ENCODE results near the gene PARP3. TPM values are rescaled to one million over a fixed set of nuclear protein-coding genes. Genes with fewer than 3 reads are reported as not detected.
"Not testable (repeated sequence)": the region's sequence is repeated elsewhere in the genome, so short reads cannot be mapped to it uniquely, and the experiment has no call there.

Gene PARP3
- 10 to 100 TPM; 15.0 to 16.2 (median 16.2) TPM for polyA plus RNA-seq (ENCODE audit: insufficient read length in 3 of 3)

GRCh38 chr3:51941798-51942602, at the start of gene PARP3, which contains the start of gene RRP9:
TSS of gene PARP3 (plus strand) at chr3:51942363. CDS start at chr3:51943356, 993 bp downstream.
TSS of gene RRP9 (minus strand) at chr3:51941904. CDS start at chr3:51941867, 37 bp downstream.
- peak; percentile 98 to 100 (median 99) for DNase-seq (ENCODE audit: low read depth in 3 of 3, low spot score in 2 of 3)

GRCh38 chr3:51894391-51894790, 47.8 kb upstream of the PARP3 start:
- DNase-seq (ENCODE audit: low read depth in 3 of 3, low spot score in 2 of 3) = no peak

GRCh38 chr3:51894939-51895338, 47.2 kb upstream of the PARP3 start:
- no peak for DNase-seq (ENCODE audit: low read depth in 3 of 3, low spot score in 2 of 3)

GRCh38 chr3:51896607-51897305, 45.4 kb upstream of the PARP3 start:
- no peak for DNase-seq (ENCODE audit: low read depth in 3 of 3, low spot score in 2 of 3)

GRCh38 chr3:51897391-51897790, 44.8 kb upstream of the PARP3 start:
- DNase-seq (ENCODE audit: low read depth in 3 of 3, low spot score in 2 of 3) = no peak

- DNase-seq (ENCODE audit: low read depth in 3 of 3, low spot score in 2 of 3) = not testable (repeated sequence)
Measured at GRCh38 chr3:51900043-51900442, 42.1 kb upstream of the PARP3 start.

- not testable (repeated sequence) for DNase-seq (ENCODE audit: low read depth in 3 of 3, low spot score in 2 of 3)
Measured at GRCh38 chr3:51902361-51902760, 39.8 kb upstream of the PARP3 start.

- DNase-seq (ENCODE audit: low read depth in 3 of 3, low spot score in 2 of 3) = no peak
Measured at GRCh38 chr3:51904034-51904823, 37.9 kb upstream of the PARP3 start.

- no peak for DNase-seq (ENCODE audit: low read depth in 3 of 3, low spot score in 2 of 3)
Measured at GRCh38 chr3:51908026-51908425, 34.1 kb upstream of the PARP3 start.

GRCh38 chr3:51916418-51916817, 25.7 kb upstream of the PARP3 start:
- no peak for DNase-seq (ENCODE audit: low read depth in 3 of 3, low spot score in 2 of 3)

- no peak for DNase-seq (ENCODE audit: low read depth in 3 of 3, low spot score in 2 of 3)
Measured at GRCh38 chr3:51921081-51921578, 21.0 kb upstream of the PARP3 start.

- no peak for DNase-seq (ENCODE audit: low read depth in 3 of 3, low spot score in 2 of 3)
Measured at GRCh38 chr3:51927061-51927977, 14.8 kb upstream of the PARP3 start.

- DNase-seq (ENCODE audit: low read depth in 3 of 3, low spot score in 2 of 3) = no peak
Measured at GRCh38 chr3:51928438-51928837, 13.7 kb upstream of the PARP3 start.

GRCh38 chr3:51928981-51929380, 13.2 kb upstream of the PARP3 start:
- not testable (repeated sequence) for DNase-seq (ENCODE audit: low read depth in 3 of 3, low spot score in 2 of 3)

GRCh38 chr3:51929420-51930003, 12.7 kb upstream of the PARP3 start:
- no peak for DNase-seq (ENCODE audit: low read depth in 3 of 3, low spot score in 2 of 3)

- no peak for DNase-seq (ENCODE audit: low read depth in 3 of 3, low spot score in 2 of 3)
Measured at GRCh38 chr3:51930439-51930838, 11.7 kb upstream of the PARP3 start.

- no peak for DNase-seq (ENCODE audit: low read depth in 3 of 3, low spot score in 2 of 3)
Measured at GRCh38 chr3:51931756-51932155, 10.4 kb upstream of the PARP3 start.

GRCh38 chr3:51932471-51933370, 9.4 kb upstream of the PARP3 start:
- no peak for DNase-seq (ENCODE audit: low read depth in 3 of 3, low spot score in 2 of 3)

All from right renal cortex interstitium (tissue), 3 donors.